IMR-90 (cell line): Measurements from ENCODE around the gene ASB6. TPM values are rescaled to one million over a fixed set of nuclear protein-coding genes. Genes with fewer than 3 reads are reported as not detected.

Source experiments
- ATAC-seq: fragments of 200-7000 bp; cut with Tn5 transposase; 2 replicates; pipeline ENCODE4 v1.9.1; 2020; ENCODE audit warnings: low read depth, mild to moderate bottlenecking, moderate library complexity
- BruUV-seq: library from RNA; stranded (reverse); fragments of 400-500 nt; replicated peaks from 2 replicates; lab custom pipeline; 2021; lab: Mats Ljungman, UMichigan
- CTCF ChIA-PET: fragments of 300-600 bp; formaldehyde crosslinking; extraction: SDS; loops from one replicate; lab custom pipeline; 2021; ENCODE audit warnings: antibody characterized with exemption; lab: Yijun Ruan, JAX
- POLR2A ChIA-PET: fragments of 300-600 bp; sonication (Branson Sonifier 250); formaldehyde crosslinking; loops from one replicate; lab custom pipeline; 2022; ENCODE audit warnings: antibody characterized with exemption; ENCODE audit not compliant: unreplicated experiment; lab: Charles Lee
- DNase-seq: peaks from one replicate; pipeline ENCODE4 v3.0.0; 2013
- H2AFZ ChIP-seq: replicated peaks from 2 replicates; pipeline ENCODE3; 2013; ENCODE audit warnings: low read length, mild to moderate bottlenecking; ENCODE audit not compliant: poor library complexity
- H2AK5ac ChIP-seq: 2 replicates; pipeline ENCODE4 v1.6.1; 2013; ENCODE audit warnings: low read depth, low read length, inconsistent platforms
- H2AK9ac ChIP-seq: replicated peaks from 2 replicates; pipeline ENCODE3; 2013; ENCODE audit warnings: mild to moderate bottlenecking, low read depth, low read length, moderate library complexity; ENCODE audit not compliant: poor library complexity
- H2BK120ac ChIP-seq: 2 replicates; pipeline ENCODE4 v1.6.1; 2013; ENCODE audit warnings: low read depth, low read length, inconsistent platforms
- H2BK15ac ChIP-seq: 3 replicates; pipeline ENCODE4 v1.6.1; 2013; ENCODE audit warnings: low read depth, low read length, inconsistent platforms
- H2BK20ac ChIP-seq: 2 replicates; pipeline ENCODE4 v1.6.1; 2013; ENCODE audit warnings: low read depth, mild to moderate bottlenecking, inconsistent platforms, low read length, moderate library complexity
- H2BK5ac ChIP-seq: 2 replicates; pipeline ENCODE4 v1.6.1; 2013; ENCODE audit warnings: mild to moderate bottlenecking, low read depth, low read length, inconsistent platforms; ENCODE audit not compliant: poor library complexity, severe bottlenecking
- H3K14ac ChIP-seq: replicated peaks from 2 replicates; pipeline ENCODE4 v1.6.1; 2013; ENCODE audit warnings: low read depth, low read length, inconsistent platforms
- H3K18ac ChIP-seq: 2 replicates; pipeline ENCODE4 v1.6.1; 2013; ENCODE audit warnings: low read depth, low read length, control low read depth
- H3K23ac ChIP-seq: 2 replicates; pipeline ENCODE4 v1.6.1; 2013; ENCODE audit warnings: low read depth, low read length, inconsistent platforms
- H3K27ac ChIP-seq: 2 replicates; pipeline ENCODE4 v1.5.1; 2013; ENCODE audit warnings: mild to moderate bottlenecking, control low read depth, low read length; ENCODE audit not compliant: insufficient read depth
- H3K27me3 ChIP-seq: 2 replicates; pipeline ENCODE4 v1.6.1; 2013; ENCODE audit warnings: low read length; ENCODE audit not compliant: control insufficient read depth, insufficient read depth
- H3K36me3 ChIP-seq: 2 replicates; pipeline ENCODE4 v1.6.1; 2013; ENCODE audit warnings: low read length, mixed read lengths; ENCODE audit not compliant: control insufficient read depth, insufficient read depth
- H3K4ac ChIP-seq: 2 replicates; pipeline ENCODE4 v1.6.1; 2013; ENCODE audit warnings: low read depth, low read length, inconsistent platforms
- H3K4me1 ChIP-seq: 2 replicates; pipeline ENCODE4 v1.6.1; 2013; ENCODE audit warnings: low read length, mixed read lengths; ENCODE audit not compliant: control insufficient read depth, insufficient read depth
- H3K4me2 ChIP-seq: 2 replicates; pipeline ENCODE4 v1.6.1; 2013; ENCODE audit warnings: low read depth, mild to moderate bottlenecking, control low read depth, low read length, moderate library complexity
- H3K4me3 ChIP-seq: 2 replicates; pipeline ENCODE4 v1.5.1; 2013; ENCODE audit warnings: low read depth, mild to moderate bottlenecking, control low read depth, low read length, moderate library complexity; ENCODE audit not compliant: insufficient read depth
- H3K56ac ChIP-seq: 2 replicates; pipeline ENCODE4 v1.6.1; 2013; ENCODE audit warnings: low read length, inconsistent platforms; ENCODE audit not compliant: insufficient read depth; ENCODE audit errors: extremely low read depth
- H3K79me1 ChIP-seq, 2 experiments: 2 replicates each; pipeline ENCODE4 v1.6.1; 2013; ENCODE audit warnings: low read length in 2 of 2, inconsistent platforms in 1 of 2, low read depth in 1 of 2
- H3K9ac ChIP-seq: 2 replicates; pipeline ENCODE4 v1.6.1; 2013; ENCODE audit warnings: low read depth, low read length, control low read depth
- H3K9me1 ChIP-seq: 2 replicates; pipeline ENCODE4 v1.6.1; 2013; ENCODE audit warnings: low read length, inconsistent platforms; ENCODE audit not compliant: insufficient read depth
- H3K9me3 ChIP-seq: 2 replicates; pipeline ENCODE4 v1.6.1; 2013; ENCODE audit warnings: low read length; ENCODE audit not compliant: control insufficient read depth, insufficient read depth
- H4K20me1 ChIP-seq: 2 replicates; pipeline ENCODE4 v1.6.1; 2013; ENCODE audit warnings: low read length, inconsistent platforms; ENCODE audit not compliant: insufficient read depth
- H4K5ac ChIP-seq: 2 replicates; pipeline ENCODE4 v1.6.1; 2013; ENCODE audit warnings: mild to moderate bottlenecking, low read depth, low read length, control low read depth
- H4K8ac ChIP-seq, 2 experiments: 2 replicates each; pipeline ENCODE4 v1.6.1; 2013; ENCODE audit warnings: low read depth in 2 of 2, low read length in 2 of 2, control low read depth in 1 of 2, inconsistent platforms in 1 of 2
- H4K91ac ChIP-seq: 2 replicates; pipeline ENCODE4 v1.6.1; 2013; ENCODE audit warnings: low read depth, low read length, inconsistent platforms; ENCODE audit not compliant: insufficient read depth
- BHLHE40 ChIP-seq: fragments of 150-350 bp; IDR thresholded peaks from 2 replicates; pipeline ENCODE4 v1.6.1; 2016; ENCODE audit warnings: mild to moderate bottlenecking, low read depth, low read length
- CHD1 ChIP-seq: IDR thresholded peaks from 2 replicates; pipeline ENCODE4 v1.6.1; 2012; ENCODE audit warnings: low read depth, low read length, improper control_type of control experiment
- FOS ChIP-seq: fragments of 150-350 bp; IDR thresholded peaks from 2 replicates; pipeline ENCODE4 v1.6.1; 2016; ENCODE audit warnings: low read depth, low read length
- MAFK ChIP-seq: IDR thresholded peaks from 2 replicates; pipeline ENCODE4 v1.6.1; 2012; ENCODE audit warnings: low read depth, low read length, improper control_type of control experiment
- MAZ ChIP-seq: IDR thresholded peaks from 2 replicates; pipeline ENCODE4 v1.6.1; 2012; ENCODE audit warnings: low read depth, mild to moderate bottlenecking, low read length, improper control_type of control experiment, moderate library complexity, borderline replicate concordance
- MXI1 ChIP-seq: IDR thresholded peaks from 2 replicates; pipeline ENCODE4 v1.6.1; 2012; ENCODE audit warnings: low read depth, mild to moderate bottlenecking, low read length, moderate library complexity, borderline replicate concordance
- NFE2L2 ChIP-seq: fragments of 150-350 bp; IDR thresholded peaks from 2 replicates; pipeline ENCODE4 v1.6.1; 2016; ENCODE audit warnings: low read depth, mild to moderate bottlenecking, low read length
- RAD21 ChIP-seq: IDR thresholded peaks from 2 replicates; pipeline ENCODE4 v1.6.1; 2012; ENCODE audit warnings: low read length, improper control_type of control experiment
- RCOR1 ChIP-seq: IDR thresholded peaks from 2 replicates; pipeline ENCODE4 v1.6.1; 2012; ENCODE audit warnings: mild to moderate bottlenecking, low read length, improper control_type of control experiment; ENCODE audit not compliant: insufficient replicate concordance
- RFX5 ChIP-seq: IDR thresholded peaks from 2 replicates; pipeline ENCODE4 v1.8.0; 2012; ENCODE audit warnings: low read depth, mild to moderate bottlenecking, low read length, moderate library complexity
- WGBS, 2 experiments: methylation state at CpG; one replicate each; pipeline versions ENCODE4 v1.1.5 to v1.1.7; 2013; ENCODE audit warnings: missing lambda C conversion rate in 2 of 2; ENCODE audit not compliant: insufficient read length in 1 of 2; ENCODE audit errors: extremely low coverage in 2 of 2; 5-methylcytosine and 5-hydroxymethylcytosine counted together
- dilution Hi-C: fragments of 300-500 bp; cut with HindIII; formaldehyde crosslinking; loops from one replicate; pipeline ENCODE4 v1.14.3; 2018; ENCODE audit warnings: low sequenced_read_pairs; ENCODE audit not compliant: unreplicated experiment
- in situ Hi-C: fragments of 300-500 bp; cut with MboI; formaldehyde crosslinking; loops from 3 replicates; pipeline ENCODE4 v1.14.3; 2019; ENCODE audit warnings: low sequenced_read_pairs, inconsistent platforms, mixed read lengths
- intact Hi-C: fragments of 100-400 bp; cut with micrococcal nuclease; formaldehyde crosslinking; loops from 2 replicates; pipeline ENCODE4 v1.10.0; 2022
- polyA plus RNA-seq, 3 experiments: library from polyadenylated mRNA; depleted of rRNA; stranded (reverse); fragments of >200 nt; gene quantifications; 2 replicates each; pipeline ENCODE4 v1.2.3, GENCODE V29; 2012; ENCODE audit warnings: low replicate concordance in 1 of 3
- total RNA-seq: library from RNA; depleted of rRNA; stranded (reverse); fragments of >200 nt; gene quantifications from 2 replicates; pipeline ENCODE4 v1.2.3, GENCODE V29; 2012
- TF ChIP-seq, protein P1 (sequence below): fragments of 150-350 bp; IDR thresholded peaks from 2 replicates; pipeline ENCODE4 v1.6.1; 2016; ENCODE audit warnings: low read depth, mild to moderate bottlenecking, low read length, moderate library complexity, borderline replicate concordance

ASB6 gene
- total and polyA plus RNA-seq, 2 of the 4 experiments (the other 2 are of a cell fraction): 9.7 to 28.9 TPM

DNA sequence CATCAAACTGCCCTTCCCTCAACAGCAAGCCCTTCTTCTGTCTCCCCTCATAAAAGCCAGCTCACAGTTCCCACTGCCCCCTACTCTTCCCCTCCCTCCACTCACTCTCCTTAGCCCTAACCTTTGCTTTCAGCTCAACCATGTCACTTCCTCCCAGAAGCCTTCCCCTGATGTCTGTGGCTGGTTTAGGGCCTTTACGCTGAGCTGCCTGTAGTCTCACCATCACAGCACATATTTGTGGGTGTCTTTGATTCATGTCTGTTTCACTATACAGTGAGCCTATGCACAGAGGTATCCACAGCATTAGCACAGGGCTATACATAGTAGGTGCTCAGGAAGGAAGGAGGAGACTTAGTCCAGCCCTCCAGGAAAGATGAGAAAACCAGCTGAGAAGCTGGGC, 55.7 kb downstream of the ASB6 start:
- Histone ChIP-seq H4K20me1 (no peaks in the 10 kb centered on the region), H3K4ac (no peak overlapping the region; the same call in 1 of the 2 replicates), H3K27ac (no peak overlapping the region), H3K14ac (no peak overlapping the region), H3K56ac (no peak overlapping the region), H2BK15ac (no peak overlapping the region), H2BK120ac (peak overlapping the region; percentile 32; the same call in 1 of the 2 replicates), H2BK20ac (no peak overlapping the region), H4K91ac (peak overlapping the region; percentile 33; the same call in 1 of the 2 replicates), H3K4me1 (peaks cover 13% of the 10 kb centered on the region), H3K4me2 (no peak overlapping the region), H3K9me1 (peaks cover 9% of the 10 kb centered on the region; the same call in 1 of the 2 replicates), H3K9me3 (no peaks in the 10 kb centered on the region), H2AFZ (peak overlapping the region; percentile 47), H4K8ac (peak overlapping the region in 1 of 2 experiments; percentile 37; a peak in 2 of 4 replicates), H3K4me3 (no peak overlapping the region), H3K9ac (no peak overlapping the region), H3K36me3 (no peaks in the 10 kb centered on the region), H3K27me3 (no peaks in the 10 kb centered on the region), H2AK9ac (peak overlapping the region; percentile 63), H4K5ac (no peak overlapping the region), H3K18ac (no peak overlapping the region), H2BK5ac (no peak overlapping the region), H3K79me1 (no peaks in the 10 kb centered on the region), H3K23ac (peak overlapping the region; percentile 45), H2AK5ac (peak overlapping the region; percentile 35; the same call in 1 of the 2 replicates)
- no CpG with 5 or more reads among the region's 1 CpG for WGBS, 2 experiments
- DNase-seq: no peak
- POLR2A ChIA-PET: no interaction called here
- in situ Hi-C loops: no loop called here
- intact Hi-C loops: no loop called here
- CTCF ChIA-PET: no interaction called here
- no TSS peak for BruUV-seq
- no peak for ATAC-seq
- dilution Hi-C loops: no loop called here
- TF ChIP-seq RFX5 (no peak), MAFK (no peak), MAZ (no peak), MXI1 (no peak), CHD1 (no peak), FOS (no peak), BHLHE40 (no peak), RCOR1 (no peak), RAD21 (no peak), NFE2L2 (no peak)
- TF ChIP-seq, protein P1, sequence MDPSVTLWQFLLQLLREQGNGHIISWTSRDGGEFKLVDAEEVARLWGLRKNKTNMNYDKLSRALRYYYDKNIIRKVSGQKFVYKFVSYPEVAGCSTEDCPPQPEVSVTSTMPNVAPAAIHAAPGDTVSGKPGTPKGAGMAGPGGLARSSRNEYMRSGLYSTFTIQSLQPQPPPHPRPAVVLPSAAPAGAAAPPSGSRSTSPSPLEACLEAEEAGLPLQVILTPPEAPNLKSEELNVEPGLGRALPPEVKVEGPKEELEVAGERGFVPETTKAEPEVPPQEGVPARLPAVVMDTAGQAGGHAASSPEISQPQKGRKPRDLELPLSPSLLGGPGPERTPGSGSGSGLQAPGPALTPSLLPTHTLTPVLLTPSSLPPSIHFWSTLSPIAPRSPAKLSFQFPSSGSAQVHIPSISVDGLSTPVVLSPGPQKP: no peak
